Karpas-422 (cell line): ENCODE measurements around the gene TOGARAM2. TPM values are rescaled to one million over a fixed set of nuclear protein-coding genes. Genes with fewer than 3 reads are reported as not detected.

ENCODE experiments used
- DNase-seq: peaks from one replicate; pipeline ENCODE4 v3.0.0-alpha.2; 2015
- H2AFZ ChIP-seq: fragments of 200-600 bp; sonication (generic); 2 replicates; pipeline ENCODE4 v1.6.1; 2014; ENCODE audit warnings: antibody characterized with exemption, low read length, mixed read lengths
- H3K27ac ChIP-seq: fragments of 200-600 bp; sonication (generic); 2 replicates; pipeline ENCODE4 v1.5.1; 2014; ENCODE audit warnings: mild to moderate bottlenecking, low read length, moderate library complexity
- H3K27me3 ChIP-seq: fragments of 200-600 bp; sonication (generic); 2 replicates; pipeline ENCODE4 v1.6.1; 2014; ENCODE audit warnings: low read length, mixed read lengths
- H3K36me3 ChIP-seq: fragments of 200-600 bp; sonication (generic); 2 replicates; pipeline ENCODE4 v1.6.1; 2014; ENCODE audit warnings: low read length, mixed read lengths; ENCODE audit not compliant: insufficient read depth
- H3K4me1 ChIP-seq: fragments of 200-600 bp; sonication (generic); 2 replicates; pipeline ENCODE4 v1.6.1; 2014; ENCODE audit warnings: mild to moderate bottlenecking, low read length, mixed read lengths
- H3K4me2 ChIP-seq: fragments of 200-600 bp; sonication (generic); 2 replicates; pipeline ENCODE4 v1.6.1; 2014; ENCODE audit warnings: low read length, low read depth, mild to moderate bottlenecking; ENCODE audit not compliant: poor library complexity, severe bottlenecking
- H3K4me3 ChIP-seq: fragments of 200-600 bp; sonication (generic); 2 replicates; pipeline ENCODE4 v1.5.1; 2014; ENCODE audit warnings: mild to moderate bottlenecking, antibody characterized with exemption, low read length, mixed read lengths
- H3K79me2 ChIP-seq: fragments of 200-600 bp; sonication (generic); 2 replicates; pipeline ENCODE4 v1.6.1; 2014; ENCODE audit warnings: mild to moderate bottlenecking, low read length, mixed read lengths
- H3K9ac ChIP-seq: fragments of 200-600 bp; sonication (generic); 2 replicates; pipeline ENCODE4 v1.6.0; 2014; ENCODE audit warnings: low read length
- H3K9me2 ChIP-seq: fragments of 200-600 bp; sonication (generic), shearing (Covaris generic); replicated peaks from 2 replicates; pipeline ENCODE4 v1.6.0; 2014; ENCODE audit warnings: mild to moderate bottlenecking, low read length, moderate library complexity; ENCODE audit not compliant: insufficient read depth
- H3K9me3 ChIP-seq: fragments of 300-700, 200-600 bp; sonication (generic); 2 replicates; pipeline ENCODE4 v1.6.1; 2014; ENCODE audit warnings: low read length, mixed read lengths
- H4K20me1 ChIP-seq: fragments of 200-600 bp; sonication (generic); 2 replicates; pipeline ENCODE4 v1.6.1; 2014; ENCODE audit warnings: mild to moderate bottlenecking, antibody characterized with exemption, low read length, low read depth; ENCODE audit not compliant: insufficient read depth
- total RNA-seq: library from RNA; depleted of rRNA; stranded (reverse); fragments of >200 nt; shearing (Covaris generic); gene quantifications from 2 replicates; pipeline ENCODE4 v1.2.3, GENCODE V29; 2014; ENCODE audit warnings: low replicate concordance

The TOGARAM2 gene
- total RNA-seq, 1 experiment from 2014 or later: not detected

DNA sequence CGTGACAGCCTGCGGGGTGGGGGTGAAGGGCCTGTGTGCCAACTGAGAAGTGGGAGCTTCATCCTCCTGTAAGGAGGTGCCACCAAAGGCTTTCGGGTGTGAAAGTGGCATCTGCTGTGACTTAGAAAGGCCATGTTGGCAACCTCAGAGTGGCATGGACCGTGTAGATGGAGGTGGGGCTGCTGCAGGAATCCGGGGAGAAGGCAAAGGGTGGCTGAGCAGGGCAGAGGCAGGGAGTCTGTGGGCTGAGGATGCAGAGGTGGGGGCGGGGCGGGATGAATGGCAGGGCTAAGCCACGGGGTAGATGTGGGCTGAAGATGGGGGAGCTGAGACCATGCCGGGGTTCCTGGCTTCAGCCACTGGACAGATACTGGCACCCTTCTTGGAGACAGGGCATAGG lies 28.2 kb downstream of the TOGARAM2 start:
- no peak overlapping the region for H3K9ac ChIP-seq
- H3K27me3 ChIP-seq: no peaks in the 10 kb centered on the region
- no peaks in the 10 kb centered on the region for H3K9me3 ChIP-seq
- no peak for DNase-seq
- H3K9me2 ChIP-seq: no peaks in the 10 kb centered on the region
- H3K36me3 ChIP-seq: no peaks in the 10 kb centered on the region
- H3K79me2 ChIP-seq: no peaks in the 10 kb centered on the region
- no peak overlapping the region for H3K4me3 ChIP-seq
- no peak overlapping the region for H2AFZ ChIP-seq
- no peak overlapping the region for H3K27ac ChIP-seq
- H4K20me1 ChIP-seq: no peaks in the 10 kb centered on the region
- H3K4me2 ChIP-seq: no peak overlapping the region
- H3K4me1 ChIP-seq: no peaks in the 10 kb centered on the region

DNA sequence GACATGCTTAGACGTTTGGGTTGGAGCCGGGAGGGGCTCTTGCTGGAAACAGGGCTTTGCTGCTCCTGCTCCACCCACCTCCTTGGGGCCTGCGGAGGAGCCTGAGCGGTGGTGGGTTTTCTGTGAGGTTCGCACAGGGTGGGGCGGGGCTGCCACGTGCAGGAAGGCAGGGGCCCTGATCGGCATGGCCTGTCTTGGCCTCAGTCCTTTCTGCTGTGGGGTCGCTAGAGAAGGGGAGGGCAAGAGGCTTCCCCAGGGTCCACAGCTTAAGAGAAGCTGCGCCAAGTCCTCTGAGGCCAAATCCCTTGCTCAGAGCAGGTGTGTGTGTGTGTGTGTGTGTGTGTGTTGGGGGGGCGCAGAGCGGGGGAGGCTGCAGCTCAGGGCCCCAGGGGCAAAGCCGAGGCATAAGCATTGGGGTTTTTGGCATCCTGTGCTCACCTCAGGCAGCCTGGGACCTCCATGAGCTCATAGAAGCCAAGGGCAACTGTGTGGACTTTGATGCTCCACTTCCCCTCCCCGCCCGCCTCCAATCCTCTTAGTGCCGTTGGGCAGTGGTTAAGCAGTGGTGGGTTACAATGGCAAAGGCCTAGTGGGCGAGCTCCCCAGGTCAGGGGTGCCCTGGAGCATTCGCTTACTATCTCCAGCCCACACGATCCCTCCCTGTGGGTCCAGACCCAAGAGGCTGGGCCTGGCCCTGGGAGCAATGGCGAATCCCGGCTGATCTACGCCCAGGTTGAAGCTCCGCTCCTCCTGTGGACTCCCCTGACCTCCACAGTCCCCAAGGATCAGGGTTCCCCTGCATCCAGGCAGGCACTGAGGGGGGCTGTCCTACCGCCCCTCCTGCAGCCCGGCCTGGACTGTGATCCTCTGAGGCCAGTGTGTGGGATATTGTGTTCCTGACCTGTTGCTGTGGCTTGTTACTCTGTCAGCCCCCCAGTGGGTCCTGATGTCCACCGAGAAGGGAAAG lies 28.9 kb downstream of the TOGARAM2 start:
- H3K4me1 ChIP-seq: no peaks in the 10 kb centered on the region
- H3K27me3 ChIP-seq: no peaks in the 10 kb centered on the region
- no peak overlapping the region for H2AFZ ChIP-seq
- no peak overlapping the region for H3K27ac ChIP-seq
- H3K79me2 ChIP-seq: no peaks in the 10 kb centered on the region
- H3K36me3 ChIP-seq: no peaks in the 10 kb centered on the region
- no peak overlapping the region for H3K9ac ChIP-seq
- H3K9me3 ChIP-seq: no peaks in the 10 kb centered on the region
- H4K20me1 ChIP-seq: no peaks in the 10 kb centered on the region
- H3K4me2 ChIP-seq: no peak overlapping the region
- H3K4me3 ChIP-seq: no peak overlapping the region
- no peaks in the 10 kb centered on the region for H3K9me2 ChIP-seq
- DNase-seq: no peak

DNA sequence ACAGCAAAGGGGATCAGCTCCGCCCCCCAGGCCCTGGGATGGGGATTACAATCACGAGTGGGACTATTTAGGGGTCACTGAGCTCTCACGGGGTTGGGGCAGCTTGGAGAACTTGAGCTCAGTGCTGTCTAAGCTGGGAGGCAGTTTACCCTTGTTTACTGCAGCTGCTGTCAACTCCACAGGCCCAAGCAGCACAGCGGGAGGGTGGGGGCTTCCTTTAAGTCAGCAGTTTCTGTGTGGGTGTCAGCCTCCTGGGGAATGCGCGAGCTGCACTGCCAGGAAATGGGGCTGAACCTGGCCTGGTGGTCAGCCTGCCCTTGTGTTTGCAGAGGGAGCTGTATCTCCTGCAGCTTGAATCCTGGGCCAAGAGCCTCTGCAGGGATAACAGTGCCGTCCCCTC lies 29.8 kb downstream of the TOGARAM2 start:
- Histone ChIP-seq H3K9ac (no peak overlapping the region), H3K9me3 (no peaks in the 10 kb centered on the region), H3K4me3 (no peak overlapping the region), H3K9me2 (no peaks in the 10 kb centered on the region), H2AFZ (no peak overlapping the region), H4K20me1 (no peaks in the 10 kb centered on the region), H3K79me2 (no peaks in the 10 kb centered on the region), H3K4me1 (no peaks in the 10 kb centered on the region), H3K4me2 (no peak overlapping the region), H3K27ac (no peak overlapping the region), H3K36me3 (no peaks in the 10 kb centered on the region), H3K27me3 (no peaks in the 10 kb centered on the region)
- no peak for DNase-seq

DNA sequence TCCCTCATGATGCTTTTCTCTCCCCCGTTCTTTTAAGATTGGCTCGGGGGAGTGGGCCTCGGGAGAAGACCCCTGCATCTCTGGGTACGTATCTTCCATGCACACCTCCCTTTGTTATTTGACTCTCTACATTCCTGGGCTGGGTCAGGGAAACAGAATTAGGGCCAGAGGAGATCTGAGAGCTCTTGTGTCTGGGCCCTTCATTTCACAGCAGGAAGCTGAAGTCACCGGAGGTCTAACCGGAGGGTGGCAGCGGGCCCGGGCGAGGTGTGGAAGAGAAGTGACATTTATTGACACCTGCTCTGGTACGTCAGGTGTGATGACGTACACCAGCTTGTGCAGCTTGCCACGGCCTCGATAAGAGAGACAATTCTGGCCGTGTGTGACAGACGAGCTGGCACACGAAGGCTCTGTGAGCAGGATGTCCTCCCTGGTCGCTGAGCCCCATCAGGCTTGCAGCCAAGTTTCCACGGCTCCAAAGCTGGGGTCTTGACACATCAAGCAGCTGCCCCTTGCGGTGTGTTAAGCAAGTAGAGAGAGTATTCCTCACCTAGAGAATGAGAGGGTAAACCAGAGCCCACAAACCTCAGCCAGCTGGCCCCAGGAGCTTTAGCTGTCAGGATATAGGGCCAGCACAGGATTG lies 30.4 kb downstream of the TOGARAM2 start:
- no peak for DNase-seq
- Histone ChIP-seq H2AFZ (no peak overlapping the region), H4K20me1 (no peaks in the 10 kb centered on the region), H3K36me3 (no peaks in the 10 kb centered on the region), H3K4me1 (no peaks in the 10 kb centered on the region), H3K9ac (no peak overlapping the region), H3K9me2 (no peaks in the 10 kb centered on the region), H3K9me3 (no peaks in the 10 kb centered on the region), H3K27ac (no peak overlapping the region), H3K27me3 (no peaks in the 10 kb centered on the region), H3K4me3 (no peak overlapping the region), H3K4me2 (no peak overlapping the region), H3K79me2 (no peaks in the 10 kb centered on the region)

DNA sequence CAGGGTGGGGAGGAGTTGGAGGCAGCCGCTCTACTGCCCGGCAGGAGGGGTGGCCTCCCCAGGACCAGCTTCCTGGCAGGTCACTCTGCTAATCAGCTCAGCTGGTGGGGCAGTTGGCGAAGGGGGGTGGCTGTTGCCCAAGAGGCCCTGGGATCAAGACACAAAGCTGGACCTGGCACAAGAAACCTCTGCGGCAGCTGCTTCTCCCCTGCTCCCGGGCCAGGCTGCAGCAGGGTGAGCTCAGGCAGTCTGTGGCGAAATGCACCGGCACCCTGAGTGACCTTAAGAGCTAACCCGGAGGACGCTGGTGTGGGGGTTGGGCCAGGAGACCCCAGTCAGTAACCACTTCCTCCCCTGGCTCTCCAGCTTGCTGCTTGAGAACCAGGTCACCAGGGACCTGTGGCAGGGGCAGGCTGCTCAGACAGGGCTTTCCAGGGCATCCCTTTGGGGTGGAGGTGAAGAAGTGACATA lies 31.1 kb downstream of the TOGARAM2 start:
- no peak overlapping the region for H3K4me2 ChIP-seq
- H3K4me3 ChIP-seq: no peak overlapping the region
- no peaks in the 10 kb centered on the region for H3K27me3 ChIP-seq
- no peaks in the 10 kb centered on the region for H3K79me2 ChIP-seq
- H3K36me3 ChIP-seq: no peaks in the 10 kb centered on the region
- H4K20me1 ChIP-seq: no peaks in the 10 kb centered on the region
- H2AFZ ChIP-seq: no peak overlapping the region
- no peaks in the 10 kb centered on the region for H3K9me2 ChIP-seq
- no peak for DNase-seq
- H3K9ac ChIP-seq: no peak overlapping the region
- H3K27ac ChIP-seq: no peak overlapping the region
- no peaks in the 10 kb centered on the region for H3K9me3 ChIP-seq
- no peaks in the 10 kb centered on the region for H3K4me1 ChIP-seq

DNA sequence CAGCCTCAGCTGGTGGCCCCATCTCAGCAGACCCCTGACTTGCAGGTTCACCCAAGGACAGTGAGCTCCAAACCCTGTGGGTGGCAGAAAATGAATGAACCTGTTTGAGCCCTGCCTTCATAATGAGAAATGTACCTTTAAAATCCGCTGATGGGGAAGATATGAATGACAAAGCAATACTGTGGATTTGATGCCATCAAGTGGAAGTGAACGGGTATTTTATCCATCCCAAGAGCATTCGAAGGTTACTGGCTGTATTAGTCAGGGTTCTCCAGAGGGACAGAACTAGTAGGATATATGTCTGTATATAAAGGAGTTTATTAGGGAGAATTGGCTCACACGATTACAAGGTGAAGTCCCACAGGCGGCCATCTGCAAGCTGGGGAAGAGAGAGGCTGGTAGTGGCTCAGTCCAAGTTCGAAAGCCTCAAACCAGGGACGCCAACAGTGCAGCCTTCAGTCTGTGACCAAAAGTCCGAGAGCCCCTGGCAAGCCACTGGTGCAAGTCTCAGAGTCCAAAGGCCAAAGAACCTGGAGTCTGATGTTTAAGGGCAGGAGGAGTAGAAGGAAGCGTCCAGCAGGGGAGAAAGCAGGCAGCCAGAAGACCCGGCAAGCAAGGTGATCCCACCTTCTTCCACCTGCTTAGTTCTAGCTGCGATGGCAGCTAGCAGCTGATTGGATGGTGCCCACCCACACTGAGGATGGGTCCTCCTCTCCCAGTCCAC lies 32.1 kb downstream of the TOGARAM2 start:
- Histone ChIP-seq H3K9me3 (no peaks in the 10 kb centered on the region), H3K4me2 (no peak overlapping the region), H4K20me1 (no peaks in the 10 kb centered on the region), H3K36me3 (no peaks in the 10 kb centered on the region), H3K9ac (no peak overlapping the region), H3K27me3 (no peaks in the 10 kb centered on the region), H3K4me3 (no peak overlapping the region), H3K4me1 (no peaks in the 10 kb centered on the region), H3K9me2 (no peaks in the 10 kb centered on the region), H3K79me2 (no peaks in the 10 kb centered on the region), H3K27ac (no peak overlapping the region), H2AFZ (no peak overlapping the region)
- no peak for DNase-seq

DNA sequence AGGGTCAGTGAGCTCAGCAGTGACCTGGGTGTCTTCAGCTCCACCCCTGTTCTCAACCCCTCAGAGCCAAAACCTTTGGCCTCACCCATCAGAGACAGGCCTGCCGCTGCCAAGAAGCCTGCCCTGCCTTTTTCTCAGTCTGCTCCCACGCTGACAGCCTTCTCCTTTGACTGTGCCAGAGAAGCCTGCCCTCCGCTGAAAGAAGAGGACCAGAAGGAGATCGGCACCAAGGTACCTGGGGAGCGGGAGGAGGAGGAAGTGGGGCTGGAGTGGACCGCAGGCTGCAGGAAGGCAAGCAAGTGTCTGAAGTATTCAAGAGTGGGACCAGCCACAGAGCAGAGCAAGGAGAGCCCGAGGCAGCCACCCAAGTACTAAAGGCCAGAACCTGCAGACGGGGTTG lies 33.2 kb downstream of the TOGARAM2 start:
- no peak for DNase-seq
- H4K20me1 ChIP-seq: no peaks in the 10 kb centered on the region
- H3K9me3 ChIP-seq: no peaks in the 10 kb centered on the region
- no peaks in the 10 kb centered on the region for H3K27me3 ChIP-seq
- H3K79me2 ChIP-seq: no peaks in the 10 kb centered on the region
- no peak overlapping the region for H3K4me3 ChIP-seq
- no peaks in the 10 kb centered on the region for H3K4me1 ChIP-seq
- no peak overlapping the region for H3K4me2 ChIP-seq
- no peak overlapping the region for H2AFZ ChIP-seq
- no peak overlapping the region for H3K9ac ChIP-seq
- no peak overlapping the region for H3K27ac ChIP-seq
- H3K36me3 ChIP-seq: no peaks in the 10 kb centered on the region
- no peaks in the 10 kb centered on the region for H3K9me2 ChIP-seq
